ENCODE measurements around the gene PABPC1L2B.
"Not testable (repeated sequence)": the region's sequence is repeated elsewhere in the genome, so short reads cannot be mapped to it uniquely, and the experiment has no call there.

PABPC1L2B gene

DNA sequence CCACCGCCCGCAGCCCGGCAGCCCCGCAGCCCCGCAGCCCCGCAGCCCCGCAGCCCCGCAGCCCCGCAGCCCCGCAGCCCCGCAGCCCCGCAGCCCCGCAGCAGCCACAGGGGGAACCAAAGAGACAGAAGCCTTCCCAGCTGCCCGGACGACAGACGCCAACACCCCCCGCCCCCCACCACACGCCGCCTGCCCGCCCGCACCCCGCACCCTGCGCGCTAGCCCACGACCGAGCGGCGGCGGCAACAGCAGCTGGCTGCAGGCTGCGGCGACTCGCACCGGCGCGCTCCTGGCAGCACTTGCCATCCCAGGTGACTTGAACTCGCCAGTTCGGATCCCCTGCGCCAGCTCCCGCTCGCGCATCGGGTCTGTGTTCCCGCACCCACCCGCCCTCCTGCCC lies at the start of gene PABPC1L2B:
Gene PABPC1L2B (plus strand): TSS at position 207 of the 400 bp plus-strand sequence. CDS start 704 bp downstream, outside the sequence.
- not testable (repeated sequence) for DNase-seq (ENCODE audit: low read depth)

DNA sequence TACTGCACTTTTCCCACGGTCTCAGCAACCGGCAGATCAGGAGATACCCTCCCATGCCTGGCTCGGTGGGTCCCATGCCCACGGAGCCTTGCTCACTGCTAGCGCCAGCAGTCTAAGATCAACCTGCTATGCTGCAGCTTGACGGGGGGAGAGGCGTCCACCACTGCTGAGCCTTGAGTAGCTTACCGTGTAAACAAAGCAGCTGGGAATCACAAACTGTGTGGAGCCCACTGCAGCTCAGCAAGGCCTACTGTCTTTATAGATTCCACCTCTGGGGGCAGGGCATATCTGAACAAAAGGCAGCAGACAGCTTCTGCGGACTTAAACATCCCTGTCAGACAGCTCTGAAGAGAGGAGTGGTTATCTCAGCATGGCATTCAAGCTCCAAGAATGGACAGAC lies 42.8 kb upstream of the PABPC1L2B start:
- DNase-seq (ENCODE audit: low read depth), result not testable (repeated sequence)

DNA sequence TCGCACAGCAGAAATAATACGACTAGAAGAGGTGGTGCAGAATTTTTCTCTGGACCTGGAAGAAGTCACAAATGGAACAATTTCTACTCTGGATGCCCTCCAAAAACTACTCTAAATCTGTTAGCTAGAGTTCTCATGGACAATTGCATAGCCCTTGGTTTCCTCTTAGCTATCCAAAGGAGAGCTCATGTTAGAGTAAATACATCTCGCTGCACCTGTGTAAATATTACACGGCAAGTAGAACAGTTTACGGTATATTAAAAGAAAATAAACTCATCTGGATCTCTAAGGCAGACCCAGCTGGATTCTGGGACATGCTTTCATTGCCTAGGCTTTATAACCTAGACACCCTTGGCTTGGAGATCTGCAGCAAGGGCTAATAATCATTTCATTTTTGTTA lies 30.9 kb upstream of the PABPC1L2B start:
- DNase-seq (ENCODE audit: low read depth), result not testable (repeated sequence)

DNA sequence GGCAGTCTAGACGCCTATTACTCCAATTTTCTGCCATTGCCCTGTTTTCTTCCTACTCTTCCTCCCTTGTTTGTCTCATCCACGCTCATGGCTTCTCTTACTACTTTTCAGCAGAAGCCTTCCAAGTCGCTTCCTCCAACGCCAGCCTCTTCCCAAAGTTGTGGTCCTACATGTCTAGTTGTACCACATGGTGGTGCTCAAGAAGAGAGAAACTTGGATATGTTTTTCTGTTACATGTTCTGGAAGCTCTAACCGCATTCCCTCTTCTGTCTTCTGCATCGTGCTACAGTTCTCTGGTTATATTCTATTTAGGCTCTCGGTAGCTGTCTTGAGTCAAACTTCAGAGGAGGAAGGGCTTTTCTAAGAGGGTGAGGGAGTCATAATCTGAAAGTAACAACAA lies 27.9 kb upstream of the PABPC1L2B start:
- not testable (repeated sequence) for DNase-seq (ENCODE audit: low read depth)

DNA sequence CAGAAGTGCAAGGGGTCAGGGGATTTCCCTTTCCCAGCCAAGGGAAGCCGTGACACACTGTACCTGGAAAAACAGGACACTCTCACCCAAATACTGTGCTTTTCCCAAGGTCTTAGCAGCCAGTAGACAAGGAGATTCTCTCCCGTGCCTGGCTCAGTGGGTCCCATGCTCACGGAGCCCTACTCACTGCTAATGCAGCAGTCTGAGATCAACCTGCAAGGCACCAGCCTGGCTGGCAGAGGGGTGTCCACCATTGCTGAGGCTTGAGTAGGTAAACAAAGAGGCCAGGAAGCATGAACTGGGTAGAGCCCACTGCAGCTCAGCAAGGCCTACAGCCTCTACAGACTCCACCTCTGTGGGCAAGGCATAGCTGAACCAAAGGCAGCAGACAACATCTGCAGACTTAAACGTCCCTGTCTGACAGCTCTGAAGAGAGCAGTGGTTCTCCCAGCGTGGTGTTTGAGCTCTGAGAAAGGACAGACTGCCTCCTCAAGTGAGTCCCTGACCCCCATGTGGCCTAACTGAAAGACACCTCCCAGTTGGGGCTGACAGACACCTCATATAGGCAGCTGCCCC lies 21.8 kb upstream of the PABPC1L2B start:
- DNase-seq (ENCODE audit: low read depth), result not testable (repeated sequence)

DNA sequence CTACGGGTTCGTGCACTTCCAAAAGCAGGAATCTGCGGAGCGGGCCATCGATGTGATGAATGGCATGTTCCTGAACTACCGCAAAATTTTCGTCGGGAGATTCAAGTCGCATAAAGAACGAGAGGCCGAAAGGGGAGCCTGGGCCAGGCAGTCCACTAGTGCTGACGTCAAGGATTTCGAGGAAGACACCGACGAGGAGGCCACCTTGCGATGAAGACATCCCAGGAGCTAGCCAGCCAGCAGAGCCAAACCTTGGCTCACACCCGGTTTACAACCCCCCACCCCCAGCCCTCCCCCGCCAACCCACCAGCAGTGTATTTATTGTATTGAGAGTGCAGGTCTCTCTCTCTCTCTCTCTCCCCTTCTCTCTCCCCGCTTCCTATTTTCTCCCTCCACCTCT lies 1.3 kb downstream of the PABPC1L2B start:
- not testable (repeated sequence) for DNase-seq (ENCODE audit: low read depth)

DNA sequence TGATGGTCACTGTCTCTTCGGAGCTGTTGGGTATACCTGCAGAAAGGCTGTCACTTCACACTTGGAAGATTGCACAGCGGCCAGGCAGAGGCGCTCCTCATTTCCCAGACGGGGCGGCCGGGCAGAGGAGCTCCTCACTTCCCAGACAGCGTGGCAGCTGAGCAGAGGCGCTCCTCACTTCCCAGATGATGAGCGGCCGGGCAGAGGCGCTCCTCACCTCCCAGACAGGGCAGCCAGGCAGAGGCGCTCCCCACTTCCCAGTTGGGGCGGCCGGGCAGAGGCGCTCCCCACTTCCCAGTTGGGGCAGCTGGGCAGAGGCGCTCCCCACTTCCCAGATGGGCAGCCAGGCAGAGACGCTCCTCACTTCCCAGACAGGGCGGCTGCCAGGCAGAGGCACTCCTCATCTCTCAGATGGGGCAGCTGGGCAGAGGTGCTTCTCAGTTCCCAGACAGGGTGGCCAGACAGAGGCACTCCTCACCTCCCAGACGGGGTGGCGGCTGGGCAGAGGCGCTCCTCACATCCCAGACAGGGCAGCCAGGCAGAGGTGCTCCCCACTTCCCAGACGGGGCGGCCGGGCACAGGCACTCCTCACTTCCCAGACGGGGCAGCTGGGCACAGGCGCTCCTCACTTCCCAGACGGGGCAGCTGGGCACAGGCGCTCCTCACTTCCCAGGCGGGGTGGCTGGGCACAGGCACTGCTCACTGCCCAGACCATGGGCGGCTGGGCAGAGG lies 18.8 kb downstream of the PABPC1L2B start:
- DNase-seq (ENCODE audit: low read depth), result no peak

DNA sequence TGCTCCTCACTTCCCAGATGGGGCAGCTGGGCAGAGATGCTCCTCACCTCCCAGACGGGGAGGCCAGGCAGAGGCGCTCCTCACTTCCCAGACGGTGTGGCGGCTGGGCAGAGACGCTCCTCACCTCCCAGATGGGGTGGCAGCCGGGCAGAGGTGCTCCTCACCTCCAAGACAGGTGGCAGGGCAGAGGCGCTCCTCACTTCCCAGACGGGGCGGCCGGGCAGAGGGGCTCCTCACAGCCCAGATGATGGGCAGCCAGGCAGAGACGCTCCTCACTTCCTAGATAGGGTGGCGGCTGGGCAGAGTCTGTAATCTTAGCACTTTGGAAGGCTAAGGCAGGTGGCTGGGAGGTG lies 19.3 kb downstream of the PABPC1L2B start:
- not testable (repeated sequence) for DNase-seq (ENCODE audit: low read depth)

DNA sequence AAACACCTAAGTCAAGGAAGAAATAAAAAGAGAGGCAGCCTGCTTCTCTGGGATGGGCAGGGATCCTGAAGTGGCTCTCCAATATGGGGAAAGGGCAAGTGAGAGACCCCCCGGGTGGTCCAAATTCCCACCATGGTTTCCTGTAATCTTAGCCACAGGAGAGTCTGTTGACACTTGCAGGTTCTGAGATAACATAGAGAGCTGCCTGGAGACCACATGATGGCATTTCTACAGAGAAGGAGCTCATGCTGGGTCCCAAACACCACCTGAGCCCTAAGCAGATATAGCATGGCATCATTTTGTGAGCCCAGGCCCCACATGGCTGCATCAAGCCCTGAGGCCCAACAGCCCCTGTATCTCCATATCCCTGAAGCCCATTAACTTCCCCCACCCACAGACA lies 26.1 kb downstream of the PABPC1L2B start:
- no peak for DNase-seq (ENCODE audit: low read depth)

All from amniotic epithelial cell (primary cell).